ENCODE measurements around the gene CERT1.

DNA sequence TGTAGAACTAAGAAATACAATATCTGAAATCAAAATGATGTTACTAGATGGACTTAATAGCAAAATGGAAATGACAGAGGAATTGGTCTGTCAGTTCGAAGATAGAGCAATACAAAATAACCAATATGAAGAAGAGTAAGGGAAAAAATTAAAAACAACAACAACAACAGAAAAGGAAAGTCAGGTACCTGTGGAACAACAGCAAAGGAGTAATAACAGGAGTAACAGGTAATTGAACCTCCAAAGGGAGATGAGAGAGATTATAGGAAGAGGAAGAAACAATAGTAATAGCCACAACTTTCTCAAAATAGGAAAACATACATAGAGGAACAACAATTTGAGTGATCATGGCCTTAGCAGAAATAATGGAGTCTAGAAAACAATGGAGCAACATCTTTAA lies 13.9 kb upstream of the CERT1 start:
- TF ChIP-seq, protein P1, sequence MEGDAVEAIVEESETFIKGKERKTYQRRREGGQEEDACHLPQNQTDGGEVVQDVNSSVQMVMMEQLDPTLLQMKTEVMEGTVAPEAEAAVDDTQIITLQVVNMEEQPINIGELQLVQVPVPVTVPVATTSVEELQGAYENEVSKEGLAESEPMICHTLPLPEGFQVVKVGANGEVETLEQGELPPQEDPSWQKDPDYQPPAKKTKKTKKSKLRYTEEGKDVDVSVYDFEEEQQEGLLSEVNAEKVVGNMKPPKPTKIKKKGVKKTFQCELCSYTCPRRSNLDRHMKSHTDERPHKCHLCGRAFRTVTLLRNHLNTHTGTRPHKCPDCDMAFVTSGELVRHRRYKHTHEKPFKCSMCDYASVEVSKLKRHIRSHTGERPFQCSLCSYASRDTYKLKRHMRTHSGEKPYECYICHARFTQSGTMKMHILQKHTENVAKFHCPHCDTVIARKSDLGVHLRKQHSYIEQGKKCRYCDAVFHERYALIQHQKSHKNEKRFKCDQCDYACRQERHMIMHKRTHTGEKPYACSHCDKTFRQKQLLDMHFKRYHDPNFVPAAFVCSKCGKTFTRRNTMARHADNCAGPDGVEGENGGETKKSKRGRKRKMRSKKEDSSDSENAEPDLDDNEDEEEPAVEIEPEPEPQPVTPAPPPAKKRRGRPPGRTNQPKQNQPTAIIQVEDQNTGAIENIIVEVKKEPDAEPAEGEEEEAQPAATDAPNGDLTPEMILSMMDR (IDR thresholded peaks at IDR 0.05) = no peak
- TF ChIP-seq POLR2A (IDR thresholded peaks at IDR 0.05) = no peak
